Suprapubic skin (tissue), 4 donors: ENCODE measurements around the gene RERE. TPM values are rescaled to one million over a fixed set of nuclear protein-coding genes. Genes with fewer than 3 reads are reported as not detected.
"Not testable (repeated sequence)": the region's sequence is repeated elsewhere in the genome, so short reads cannot be mapped to it uniquely, and the experiment has no call there.

Experiments
- DNase-seq, 2 donors: peaks; one replicate each; pipeline ENCODE4 v3.0.0-alpha.2; 2019; ENCODE audit warnings: low spot score in 2 of 2
- H3K27ac ChIP-seq: fragments of 200-600 bp; sonication (generic); one replicate; pipeline ENCODE4 v1.5.1; 2019
- H3K27me3 ChIP-seq: fragments of 200-600 bp; sonication (generic); one replicate; pipeline ENCODE4 v1.5.1; 2019
- H3K36me3 ChIP-seq: fragments of 200-600 bp; sonication (generic); one replicate; pipeline ENCODE4 v1.5.1; 2019
- H3K4me1 ChIP-seq: fragments of 200-600 bp; sonication (generic); one replicate; pipeline ENCODE4 v1.5.1; 2019
- H3K4me3 ChIP-seq: fragments of 200-600 bp; sonication (generic); one replicate; pipeline ENCODE4 v1.5.1; 2019; ENCODE audit warnings: mild to moderate bottlenecking
- H3K9me3 ChIP-seq: fragments of 200-600 bp; sonication (generic); one replicate; pipeline ENCODE4 v1.5.1; 2019
- EP300 ChIP-seq: sonication (generic); formaldehyde crosslinking; IDR thresholded peaks from one replicate; pipeline ENCODE4 v1.6.1; 2017; ENCODE audit warnings: antibody characterized with exemption
- POLR2A ChIP-seq, 2 donors: fragments of 450-650 bp; IDR thresholded peaks; one replicate each; pipeline ENCODE4 v1.6.1; 2017; ENCODE audit warnings: antibody characterized with exemption in 2 of 2, mild to moderate bottlenecking in 2 of 2, moderate library complexity in 2 of 2
- POLR2AphosphoS5 ChIP-seq, 3 donors: sonication (generic); formaldehyde crosslinking; IDR thresholded peaks; one replicate each; pipeline ENCODE4 v1.6.1; 2017; ENCODE audit warnings: antibody characterized with exemption in 3 of 3
- WGBS: methylation state at CpG from one replicate; pipeline ENCODE4 v1.1.5; 2018; 5-methylcytosine and 5-hydroxymethylcytosine counted together
- total RNA-seq, 4 donors: library from RNA; depleted of rRNA; stranded (reverse); fragments of >200 nt; gene quantifications; one replicate each; pipeline ENCODE4 v1.1.0, GENCODE V29; 2016
- TF ChIP-seq, protein P1 (sequence below), 2 donors: fragments of 200-600 bp in 1 of 2; fragments of 450-650 bp in 1 of 2; sonication (generic) in 1 of 2; IDR thresholded peaks; one replicate each; pipeline ENCODE4 v1.5.1; 2016 to 2019; ENCODE audit warnings: antibody characterized with exemption in 2 of 2, mild to moderate bottlenecking in 1 of 2, moderate library complexity in 1 of 2

RERE gene
- total RNA-seq, 4 donors from 2014 or later: 43.4 to 113 (median 83.3) TPM

GRCh38 chr1:8456991-8457390, 360.4 kb downstream of the RERE start:
- Histone ChIP-seq H3K27me3 (no peaks in the 10 kb centered on the region), H3K4me1 (peaks cover 41% of the 10 kb centered on the region), H3K27ac (no peak overlapping the region), H3K9me3 (no peaks in the 10 kb centered on the region), H3K36me3 (no peaks in the 10 kb centered on the region), H3K4me3 (no peak overlapping the region)
- TF ChIP-seq POLR2AphosphoS5 (IDR thresholded peaks at IDR 0.05) (no peak), POLR2A (IDR thresholded peaks at IDR 0.05) (no peak), EP300 (no peak)
- TF ChIP-seq, protein P1, sequence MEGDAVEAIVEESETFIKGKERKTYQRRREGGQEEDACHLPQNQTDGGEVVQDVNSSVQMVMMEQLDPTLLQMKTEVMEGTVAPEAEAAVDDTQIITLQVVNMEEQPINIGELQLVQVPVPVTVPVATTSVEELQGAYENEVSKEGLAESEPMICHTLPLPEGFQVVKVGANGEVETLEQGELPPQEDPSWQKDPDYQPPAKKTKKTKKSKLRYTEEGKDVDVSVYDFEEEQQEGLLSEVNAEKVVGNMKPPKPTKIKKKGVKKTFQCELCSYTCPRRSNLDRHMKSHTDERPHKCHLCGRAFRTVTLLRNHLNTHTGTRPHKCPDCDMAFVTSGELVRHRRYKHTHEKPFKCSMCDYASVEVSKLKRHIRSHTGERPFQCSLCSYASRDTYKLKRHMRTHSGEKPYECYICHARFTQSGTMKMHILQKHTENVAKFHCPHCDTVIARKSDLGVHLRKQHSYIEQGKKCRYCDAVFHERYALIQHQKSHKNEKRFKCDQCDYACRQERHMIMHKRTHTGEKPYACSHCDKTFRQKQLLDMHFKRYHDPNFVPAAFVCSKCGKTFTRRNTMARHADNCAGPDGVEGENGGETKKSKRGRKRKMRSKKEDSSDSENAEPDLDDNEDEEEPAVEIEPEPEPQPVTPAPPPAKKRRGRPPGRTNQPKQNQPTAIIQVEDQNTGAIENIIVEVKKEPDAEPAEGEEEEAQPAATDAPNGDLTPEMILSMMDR (IDR thresholded peaks at IDR 0.05): no peak
- DNase-seq: no peak
- WGBS: 67% methylated on average over 1 of the region's 1 CpG

- Histone ChIP-seq H3K4me1 (peaks cover 36% of the 10 kb centered on the region), H3K4me3 (no peak overlapping the region), H3K36me3 (no peaks in the 10 kb centered on the region), H3K27ac (peak overlapping the region; percentile 65), H3K9me3 (no peaks in the 10 kb centered on the region), H3K27me3 (no peaks in the 10 kb centered on the region)
- TF ChIP-seq POLR2A (IDR thresholded peaks at IDR 0.05) (no peak), EP300 (no peak), POLR2AphosphoS5 (IDR thresholded peaks at IDR 0.05) (no peak)
- TF ChIP-seq, protein P1 (IDR thresholded peaks at IDR 0.05): no peak
- no peak for DNase-seq
- 51% methylated on average over 4 of the region's 4 CpGs for WGBS
These were observed 361.0 kb downstream of the RERE start for GRCh38 chr1:8456308-8456912.

DNA sequence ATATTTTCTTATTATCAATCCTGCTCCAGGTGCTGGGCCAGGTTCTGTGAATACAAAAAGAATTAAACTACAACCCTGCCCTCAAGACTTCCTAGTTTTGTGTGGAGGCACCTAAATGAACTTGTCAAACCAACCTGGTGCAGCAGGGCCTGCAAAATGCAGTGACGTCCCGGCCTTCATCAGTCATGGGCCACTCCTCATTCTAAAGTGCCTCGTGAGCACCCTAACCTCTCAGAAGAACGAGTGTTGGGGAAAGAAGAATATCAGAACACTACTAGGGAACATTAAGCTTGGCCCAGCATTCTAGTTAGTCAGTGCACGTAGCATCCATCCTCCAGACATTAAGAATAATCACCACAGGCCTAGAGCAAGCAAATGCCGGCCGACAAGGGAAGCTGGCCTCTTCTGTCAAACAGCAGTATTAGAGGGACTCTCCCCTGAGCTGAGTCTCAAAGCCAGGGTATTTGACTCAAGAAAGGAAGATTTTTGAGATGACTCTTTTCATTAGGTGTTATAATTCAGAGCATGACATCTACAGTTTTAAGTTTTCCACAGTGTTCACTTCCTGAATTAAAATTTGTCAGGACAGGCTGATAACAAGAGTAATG, 361.6 kb downstream of the RERE start:
- no peak for DNase-seq
- Histone ChIP-seq H3K9me3 (no peaks in the 10 kb centered on the region), H3K27ac (peak overlapping the region; percentile 38), H3K27me3 (no peaks in the 10 kb centered on the region), H3K4me3 (no peak overlapping the region), H3K4me1 (peaks cover 34% of the 10 kb centered on the region), H3K36me3 (no peaks in the 10 kb centered on the region)
- TF ChIP-seq EP300: no peak
- TF ChIP-seq POLR2AphosphoS5 (IDR thresholded peaks at IDR 0.05): no peak
- TF ChIP-seq, protein P1 (IDR thresholded peaks at IDR 0.05): no peak
- no peak for TF ChIP-seq POLR2A (IDR thresholded peaks at IDR 0.05)
- 34% methylated on average over 7 of the region's 7 CpGs for WGBS

GRCh38 chr1:8450312-8450711, 367.1 kb downstream of the RERE start:
- 87% methylated on average over 11 of the region's 11 CpGs for WGBS
- no peaks in the 10 kb centered on the region for H3K36me3 ChIP-seq
- H3K4me1 ChIP-seq: peaks cover 34% of the 10 kb centered on the region
- no peak for DNase-seq
- no peak overlapping the region for H3K4me3 ChIP-seq
- no peak overlapping the region for H3K27ac ChIP-seq
- no peaks in the 10 kb centered on the region for H3K27me3 ChIP-seq
- TF ChIP-seq EP300 (no peak), POLR2AphosphoS5 (IDR thresholded peaks at IDR 0.05) (no peak), POLR2A (IDR thresholded peaks at IDR 0.05) (no peak)
- TF ChIP-seq, protein P1 (IDR thresholded peaks at IDR 0.05): no peak
- no peaks in the 10 kb centered on the region for H3K9me3 ChIP-seq

- WGBS: 42% methylated on average over 12 of the region's 12 CpGs
- Histone ChIP-seq H3K27ac (peak overlapping the region; percentile 82), H3K36me3 (no peaks in the 10 kb centered on the region), H3K9me3 (no peaks in the 10 kb centered on the region), H3K4me3 (no peak overlapping the region), H3K27me3 (no peaks in the 10 kb centered on the region), H3K4me1 (peaks cover 28% of the 10 kb centered on the region)
- no peak for DNase-seq
- TF ChIP-seq POLR2AphosphoS5 (IDR thresholded peaks at IDR 0.05): no peak
These were observed 368.4 kb downstream of the RERE start for GRCh38 chr1:8448911-8449661.

- peaks cover 28% of the 10 kb centered on the region for H3K4me1 ChIP-seq
- not testable (repeated sequence) for DNase-seq, H3K9me3 ChIP-seq, H3K36me3 ChIP-seq, H3K4me3 ChIP-seq, H3K27me3 ChIP-seq
- peak overlapping the region; percentile 82 for H3K27ac ChIP-seq
- WGBS: 75% methylated on average over 11 of the region's 11 CpGs
These were observed 368.9 kb downstream of the RERE start for GRCh38 chr1:8448505-8448904.
